ENCODE results near the gene FREM3.

The FREM3 gene

DNA sequence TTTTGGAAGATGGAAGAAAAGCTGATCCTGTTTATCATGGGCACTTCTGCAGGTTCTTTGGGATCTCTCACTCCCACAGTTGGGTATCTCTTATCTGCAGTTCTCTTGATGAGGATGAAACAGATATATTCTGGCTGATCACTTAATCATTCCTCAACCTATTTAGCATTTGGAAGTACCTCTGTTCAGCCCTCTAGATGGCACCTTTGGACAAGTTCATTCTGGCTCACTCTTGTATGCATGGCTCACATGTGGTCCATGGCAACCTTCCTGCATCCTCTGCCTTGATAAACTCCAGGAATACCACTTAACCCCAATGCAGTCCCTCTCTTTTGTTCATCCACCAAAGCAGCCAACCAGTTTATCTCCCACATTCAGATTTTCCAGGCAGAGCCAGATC is 112.8 kb downstream of the FREM3 start:
- TF ChIP-seq, protein P1, sequence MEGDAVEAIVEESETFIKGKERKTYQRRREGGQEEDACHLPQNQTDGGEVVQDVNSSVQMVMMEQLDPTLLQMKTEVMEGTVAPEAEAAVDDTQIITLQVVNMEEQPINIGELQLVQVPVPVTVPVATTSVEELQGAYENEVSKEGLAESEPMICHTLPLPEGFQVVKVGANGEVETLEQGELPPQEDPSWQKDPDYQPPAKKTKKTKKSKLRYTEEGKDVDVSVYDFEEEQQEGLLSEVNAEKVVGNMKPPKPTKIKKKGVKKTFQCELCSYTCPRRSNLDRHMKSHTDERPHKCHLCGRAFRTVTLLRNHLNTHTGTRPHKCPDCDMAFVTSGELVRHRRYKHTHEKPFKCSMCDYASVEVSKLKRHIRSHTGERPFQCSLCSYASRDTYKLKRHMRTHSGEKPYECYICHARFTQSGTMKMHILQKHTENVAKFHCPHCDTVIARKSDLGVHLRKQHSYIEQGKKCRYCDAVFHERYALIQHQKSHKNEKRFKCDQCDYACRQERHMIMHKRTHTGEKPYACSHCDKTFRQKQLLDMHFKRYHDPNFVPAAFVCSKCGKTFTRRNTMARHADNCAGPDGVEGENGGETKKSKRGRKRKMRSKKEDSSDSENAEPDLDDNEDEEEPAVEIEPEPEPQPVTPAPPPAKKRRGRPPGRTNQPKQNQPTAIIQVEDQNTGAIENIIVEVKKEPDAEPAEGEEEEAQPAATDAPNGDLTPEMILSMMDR (IDR thresholded peaks at IDR 0.05; ENCODE audit: borderline replicate concordance, insufficient read depth, low read depth, low read length) = peak; percentile 7; the same call in 1 of the 2 replicates
- H3K4me3 ChIP-seq (ENCODE audit: low read depth, low read length) = no peak overlapping the region

DNA sequence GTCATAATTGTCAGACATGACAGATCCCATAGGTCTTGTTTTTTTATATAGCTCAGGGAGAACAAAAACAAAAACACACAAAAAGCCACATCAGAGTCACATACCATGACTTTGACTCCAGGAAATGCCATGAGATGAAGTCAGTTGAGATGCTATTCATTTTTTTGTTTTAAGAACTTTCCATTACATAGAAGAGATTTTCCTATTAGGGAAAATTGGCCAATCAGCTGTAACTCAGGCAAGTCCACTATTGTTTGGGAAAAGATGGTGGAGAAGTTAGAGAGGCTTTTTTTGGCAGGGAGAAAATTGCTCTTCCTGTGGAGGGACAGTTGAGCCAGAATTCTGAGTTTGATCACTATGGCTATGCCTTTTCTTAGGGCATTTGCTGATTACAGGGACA is 114.4 kb downstream of the FREM3 start:
- TF ChIP-seq, protein P1 (IDR thresholded peaks at IDR 0.05; ENCODE audit: borderline replicate concordance, insufficient read depth, low read depth, low read length) = no peak
- H3K4me3 ChIP-seq (ENCODE audit: low read depth, low read length) = no peak overlapping the region

DNA sequence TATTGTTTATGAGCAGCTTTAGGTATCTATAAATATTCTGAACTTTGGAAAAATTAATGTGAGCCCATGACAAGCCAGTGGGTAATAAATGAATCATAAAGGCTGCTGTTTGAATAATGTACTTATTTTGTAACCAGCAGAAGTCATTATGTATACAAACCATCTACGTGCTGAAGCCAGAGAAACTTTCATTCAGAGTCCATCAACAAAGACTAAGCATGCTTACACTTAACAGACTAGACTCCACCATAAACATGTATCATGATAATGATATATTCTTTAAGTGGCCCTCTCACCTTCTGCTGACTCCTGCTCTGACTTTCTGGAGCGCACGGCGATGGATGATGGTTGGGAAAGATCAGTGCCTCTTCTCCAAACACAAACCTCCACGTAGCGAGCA is 114.9 kb downstream of the FREM3 start:
- TF ChIP-seq, protein P1 (IDR thresholded peaks at IDR 0.05; ENCODE audit: borderline replicate concordance, insufficient read depth, low read depth, low read length) = no peak
- no peak overlapping the region for H3K4me3 ChIP-seq (ENCODE audit: low read depth, low read length)

GRCh38 chr4:143581331-143581946 is 119.0 kb downstream of the FREM3 start:
- H3K4me3 ChIP-seq (ENCODE audit: low read depth, low read length) = no peak overlapping the region
- TF ChIP-seq, protein P1 (IDR thresholded peaks at IDR 0.05; ENCODE audit: borderline replicate concordance, insufficient read depth, low read depth, low read length) = no peak

- no peak overlapping the region for H3K4me3 ChIP-seq (ENCODE audit: low read depth, low read length)
- TF ChIP-seq, protein P1 (IDR thresholded peaks at IDR 0.05; ENCODE audit: borderline replicate concordance, insufficient read depth, low read depth, low read length) = no peak
Observed at GRCh38 chr4:143575331-143575730, 125.1 kb downstream of the FREM3 start.

DNA sequence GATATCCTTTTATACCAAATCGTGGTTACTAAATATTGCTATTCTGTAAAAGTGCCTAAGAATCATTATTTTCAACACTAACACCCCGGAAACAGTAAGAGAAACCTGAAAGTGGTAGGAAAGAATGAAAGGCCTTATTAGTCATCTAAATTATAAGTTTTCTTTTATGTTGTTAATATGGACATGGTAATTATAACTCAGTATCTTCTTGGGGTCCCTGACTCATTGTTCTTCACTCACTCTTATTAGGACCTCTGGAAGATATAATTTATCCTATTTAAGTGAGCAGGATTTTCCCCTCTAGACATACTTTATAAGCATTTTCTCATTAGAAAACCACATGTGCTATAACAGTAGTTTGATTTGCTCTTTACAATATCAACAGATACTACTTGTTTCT is 136.0 kb downstream of the FREM3 start:
- no peak overlapping the region for H3K4me3 ChIP-seq (ENCODE audit: low read depth, low read length)
- TF ChIP-seq, protein P1 (IDR thresholded peaks at IDR 0.05; ENCODE audit: borderline replicate concordance, insufficient read depth, low read depth, low read length) = no peak

DNA sequence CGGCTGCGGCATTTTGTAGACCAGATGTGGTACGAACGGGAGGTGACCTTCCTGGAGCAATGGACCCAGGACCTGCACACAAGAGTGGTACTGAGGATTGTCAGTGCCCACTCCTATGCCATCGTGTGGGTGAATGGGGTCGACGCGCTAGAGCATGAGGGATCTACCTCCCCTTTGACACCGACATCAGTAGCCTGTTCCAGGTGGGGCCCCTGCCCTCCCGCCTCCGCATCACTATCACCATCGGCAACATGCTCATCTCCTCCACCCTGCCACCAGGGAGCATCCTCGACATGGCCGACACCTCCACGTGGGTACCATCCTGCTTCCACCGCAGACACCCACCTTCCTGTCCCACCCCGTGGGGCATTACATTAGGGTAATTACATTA is 140.7 kb downstream of the FREM3 start:
- TF ChIP-seq, protein P1 (IDR thresholded peaks at IDR 0.05; ENCODE audit: borderline replicate concordance, insufficient read depth, low read depth, low read length) = no peak
- peak overlapping the region; percentile 23 for H3K4me3 ChIP-seq (ENCODE audit: low read depth, low read length)
